Activated CD4-positive, alpha-beta T cell treated with anti-CD3 and anti-CD28 coated beads, Interleukin-2, amount 50 U/mL, for 4 hours (primary cell): ENCODE measurements around the gene GFRA1.

ENCODE experiments used
- DNase-seq, 2 experiments: peaks; one replicate each; pipeline ENCODE4 v3.0.0-alpha.2; 2020

The GFRA1 gene

GRCh38 chr10:116272440-116273283, at the start of gene GFRA1:
TSS of gene GFRA1 (minus strand) at chr10:116273206. CDS start at chr10:116272029, 1,177 bp downstream.
- no peak for DNase-seq

GRCh38 chr10:116316503-116316902, 43.5 kb upstream of the GFRA1 start:
- no peak for DNase-seq

GRCh38 chr10:116312548-116312947, 39.5 kb upstream of the GFRA1 start:
- DNase-seq: no peak

GRCh38 chr10:116311706-116312490, 38.9 kb upstream of the GFRA1 start:
- no peak for DNase-seq

GRCh38 chr10:116311016-116311415, 38.0 kb upstream of the GFRA1 start:
- DNase-seq: no peak

- no peak for DNase-seq
Measured at GRCh38 chr10:116307455-116307854, 34.4 kb upstream of the GFRA1 start.

GRCh38 chr10:116306847-116307246, 33.8 kb upstream of the GFRA1 start:
- DNase-seq: no peak

- DNase-seq: no peak
Measured at GRCh38 chr10:116304923-116305322, 31.9 kb upstream of the GFRA1 start.

GRCh38 chr10:116300542-116300941, 27.5 kb upstream of the GFRA1 start:
- DNase-seq: no peak

- no peak for DNase-seq
Measured at GRCh38 chr10:116298586-116298985, 25.6 kb upstream of the GFRA1 start.

GRCh38 chr10:116296291-116296721, 23.3 kb upstream of the GFRA1 start:
- DNase-seq: no peak

- no peak for DNase-seq
Measured at GRCh38 chr10:116292493-116292892, 19.5 kb upstream of the GFRA1 start.

- no peak for DNase-seq
Measured at GRCh38 chr10:116289652-116290051, 16.6 kb upstream of the GFRA1 start.

- no peak for DNase-seq
Measured at GRCh38 chr10:116287906-116288501, 15.0 kb upstream of the GFRA1 start.

- DNase-seq: no peak
Measured at GRCh38 chr10:116286626-116287200, 13.7 kb upstream of the GFRA1 start.

- DNase-seq: no peak
Measured at GRCh38 chr10:116281775-116282174, 8.8 kb upstream of the GFRA1 start.

- DNase-seq: no peak
Measured at GRCh38 chr10:116278846-116279245, 5.8 kb upstream of the GFRA1 start.

GRCh38 chr10:116276981-116277380, 4.0 kb upstream of the GFRA1 start:
- DNase-seq: no peak

- DNase-seq: no peak
Measured at GRCh38 chr10:116274064-116274904, 1.3 kb upstream of the GFRA1 start.

- DNase-seq: no peak
Measured at GRCh38 chr10:116271593-116272439, 1.2 kb downstream of the GFRA1 start.
